KMS-11 (cell line): ENCODE results near the gene KLHL29.

Experiments used
- H2AFZ ChIP-seq: fragments of 200-600 bp; sonication (generic); 2 replicates; pipeline ENCODE4 v1.6.1; 2016; ENCODE audit warnings: antibody characterized with exemption, mixed run types, low read depth
- H3K27ac ChIP-seq: fragments of 200-600 bp; sonication (generic); 2 replicates; pipeline ENCODE4 v1.6.1; 2016; ENCODE audit warnings: mild to moderate bottlenecking, mixed run types
- H3K27me3 ChIP-seq: fragments of 200-600 bp; sonication (generic); 2 replicates; pipeline ENCODE4 v1.6.1; 2017; ENCODE audit warnings: mild to moderate bottlenecking, low read depth, mixed run types, moderate library complexity; ENCODE audit not compliant: insufficient read depth
- H3K36me3 ChIP-seq: fragments of 200-600 bp; sonication (generic); 2 replicates; pipeline ENCODE4 v1.6.1; 2017; ENCODE audit warnings: mild to moderate bottlenecking, mixed run types; ENCODE audit not compliant: insufficient read depth
- H3K4me1 ChIP-seq: fragments of 200-600 bp; sonication (generic); 2 replicates; pipeline ENCODE4 v1.6.1; 2016; ENCODE audit warnings: mild to moderate bottlenecking, low read depth, mixed run types; ENCODE audit not compliant: poor library complexity, severe bottlenecking
- H3K4me2 ChIP-seq: fragments of 200-600 bp; sonication (generic); 2 replicates; pipeline ENCODE4 v1.7.0; 2016; ENCODE audit warnings: mild to moderate bottlenecking, mixed run types
- H3K4me3 ChIP-seq: fragments of 200-600 bp; sonication (generic); IDR thresholded peaks from 2 replicates; pipeline ENCODE4 v1.6.1; 2017; ENCODE audit warnings: low read depth, low read length, mixed read lengths; ENCODE audit not compliant: insufficient read depth
- H3K79me2 ChIP-seq: fragments of 200-600 bp; sonication (generic); 2 replicates; pipeline ENCODE4 v1.6.1; 2016; ENCODE audit warnings: low read depth, mixed run types; ENCODE audit not compliant: insufficient read depth
- H3K9ac ChIP-seq: fragments of 200-600 bp; sonication (generic); 2 replicates; pipeline ENCODE4 v1.6.1; 2016; ENCODE audit warnings: mild to moderate bottlenecking, mixed run types
- H4K20me1 ChIP-seq: fragments of 200-600 bp; sonication (generic); 2 replicates; pipeline ENCODE4 v1.6.1; 2016; ENCODE audit warnings: mild to moderate bottlenecking, mixed run types; ENCODE audit not compliant: insufficient read depth
- CTCF ChIP-seq: fragments of 200-600 bp; sonication (generic); conservative IDR thresholded peaks from 2 replicates; pipeline ENCODE4 v1.6.1; 2017; ENCODE audit warnings: low read depth, mild to moderate bottlenecking, antibody characterized with exemption, low read length, moderate library complexity, mixed read lengths

Gene KLHL29

DNA sequence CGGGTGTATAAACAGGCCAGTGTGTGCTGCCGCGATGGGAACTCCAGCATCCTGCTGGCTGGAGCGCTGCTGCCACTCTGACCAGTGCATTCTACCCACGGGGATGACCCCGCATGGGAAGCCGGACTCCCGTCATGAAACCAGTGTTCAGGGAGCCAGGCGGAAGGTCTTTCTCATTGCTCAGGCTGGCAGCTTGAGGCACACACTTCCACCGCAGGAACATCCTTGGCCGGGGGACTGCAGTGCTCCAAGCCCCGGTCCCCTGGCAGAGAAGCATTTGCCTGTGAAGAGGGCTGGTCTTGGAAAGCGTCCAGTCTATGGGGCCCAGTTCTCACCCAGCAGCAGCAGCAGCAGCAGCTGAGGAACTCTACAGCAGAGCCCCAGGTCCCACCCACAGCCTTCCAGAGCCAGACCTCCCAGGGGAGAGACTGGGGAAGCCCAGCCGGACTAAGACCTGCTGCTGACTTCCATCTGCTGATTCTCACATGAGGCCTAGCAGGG lies 235.9 kb downstream of the KLHL29 start:
- Histone ChIP-seq H3K79me2 (no peaks in the 10 kb centered on the region), H3K4me2 (no peak overlapping the region), H2AFZ (no peak overlapping the region), H3K27me3 (no peaks in the 10 kb centered on the region), H3K4me3 (no peak overlapping the region), H3K27ac (no peak overlapping the region), H3K9ac (no peak overlapping the region), H4K20me1 (no peaks in the 10 kb centered on the region), H3K4me1 (no peaks in the 10 kb centered on the region), H3K36me3 (no peaks in the 10 kb centered on the region)
- TF ChIP-seq CTCF: no peak

- Histone ChIP-seq H3K4me2 (no peak overlapping the region), H3K9ac (no peak overlapping the region), H3K4me1 (no peaks in the 10 kb centered on the region), H3K36me3 (no peaks in the 10 kb centered on the region), H3K79me2 (no peaks in the 10 kb centered on the region), H3K27ac (no peak overlapping the region), H3K27me3 (no peaks in the 10 kb centered on the region), H2AFZ (no peak overlapping the region), H4K20me1 (no peaks in the 10 kb centered on the region), H3K4me3 (no peak overlapping the region)
- no peak for TF ChIP-seq CTCF
Observed at GRCh38 chr2:23621616-23622015, 236.6 kb downstream of the KLHL29 start.

DNA sequence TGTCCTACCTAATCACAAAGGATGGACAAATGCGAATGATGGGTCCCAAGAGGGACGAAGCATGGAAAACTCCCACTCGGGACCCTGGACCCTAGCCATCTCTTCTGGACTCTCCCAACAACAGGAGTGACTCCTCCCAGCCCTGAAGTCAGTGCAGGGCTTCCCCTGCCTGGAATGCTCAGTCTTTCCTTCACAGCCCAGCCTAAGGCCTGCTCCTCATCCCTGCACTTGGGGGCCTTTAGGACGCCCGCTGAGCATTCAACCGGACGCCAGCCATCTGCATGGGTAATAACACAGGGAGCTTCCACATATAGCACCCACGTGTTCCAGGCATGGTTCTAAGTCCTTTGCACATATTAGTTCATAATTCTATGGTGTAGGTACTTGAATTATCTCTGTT lies 237.5 kb downstream of the KLHL29 start:
- H3K79me2 ChIP-seq: no peaks in the 10 kb centered on the region
- H4K20me1 ChIP-seq: no peaks in the 10 kb centered on the region
- H3K4me1 ChIP-seq: no peaks in the 10 kb centered on the region
- H3K4me2 ChIP-seq: no peak overlapping the region
- TF ChIP-seq CTCF: no peak
- H2AFZ ChIP-seq: no peak overlapping the region
- no peak overlapping the region for H3K27ac ChIP-seq
- H3K27me3 ChIP-seq: no peaks in the 10 kb centered on the region
- no peak overlapping the region for H3K9ac ChIP-seq
- H3K36me3 ChIP-seq: no peaks in the 10 kb centered on the region
- no peak overlapping the region for H3K4me3 ChIP-seq

DNA sequence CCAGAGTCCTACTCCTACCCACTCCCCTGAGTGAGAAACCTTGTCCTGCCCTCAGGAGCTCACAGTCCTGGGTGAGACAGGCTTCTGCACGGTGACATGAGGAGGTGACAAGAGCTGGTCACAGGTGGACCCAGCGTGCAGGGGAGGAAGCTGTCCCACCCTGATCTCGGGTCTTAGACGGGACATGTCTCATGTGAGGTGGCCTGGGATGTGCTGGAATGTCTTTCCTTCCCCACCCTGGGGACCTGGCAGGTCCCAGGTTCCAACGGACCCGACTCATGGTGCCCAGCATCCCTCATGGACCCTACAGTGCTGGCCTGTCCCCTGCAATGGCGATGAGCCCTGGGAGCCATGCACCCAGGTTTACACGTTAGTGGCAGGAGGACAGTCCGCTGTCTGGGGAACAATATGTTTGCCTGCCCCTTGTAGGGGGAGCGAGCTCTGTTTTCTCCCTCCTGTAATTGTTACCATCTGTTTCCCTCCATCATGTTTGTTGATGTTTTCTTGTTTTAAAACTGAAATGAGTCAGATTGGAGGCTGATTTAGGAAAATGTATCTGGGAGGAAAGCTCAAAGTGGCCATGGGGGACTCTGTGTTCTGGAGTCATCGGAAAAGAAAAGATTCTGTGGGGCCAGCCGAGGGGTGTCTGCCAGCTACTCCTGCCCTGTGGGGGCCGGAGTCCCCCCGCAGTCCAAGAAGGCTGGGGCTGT lies 238.1 kb downstream of the KLHL29 start:
- no peak for TF ChIP-seq CTCF
- Histone ChIP-seq H3K4me2 (no peak overlapping the region), H3K36me3 (no peaks in the 10 kb centered on the region), H3K4me3 (no peak overlapping the region), H3K4me1 (no peaks in the 10 kb centered on the region), H4K20me1 (no peaks in the 10 kb centered on the region), H2AFZ (no peak overlapping the region), H3K27ac (no peak overlapping the region), H3K27me3 (no peaks in the 10 kb centered on the region), H3K79me2 (no peaks in the 10 kb centered on the region), H3K9ac (no peak overlapping the region)
